RCC 7860 (cell line): ENCODE measurements around the gene STON2.
"Not testable (repeated sequence)": the region's sequence is repeated elsewhere in the genome, so short reads cannot be mapped to it uniquely, and the experiment has no call there.

Source experiments
- DNase-seq: peaks from one replicate; pipeline ENCODE4 v3.0.0-alpha.2; 2015; ENCODE audit warnings: low spot score
- FAIRE-seq: peaks from 2 replicates; lab custom pipeline; 2012; peaks lifted over from hg19 to GRCh38; lab: Jason Lieb, UNC

Gene STON2, protein sequence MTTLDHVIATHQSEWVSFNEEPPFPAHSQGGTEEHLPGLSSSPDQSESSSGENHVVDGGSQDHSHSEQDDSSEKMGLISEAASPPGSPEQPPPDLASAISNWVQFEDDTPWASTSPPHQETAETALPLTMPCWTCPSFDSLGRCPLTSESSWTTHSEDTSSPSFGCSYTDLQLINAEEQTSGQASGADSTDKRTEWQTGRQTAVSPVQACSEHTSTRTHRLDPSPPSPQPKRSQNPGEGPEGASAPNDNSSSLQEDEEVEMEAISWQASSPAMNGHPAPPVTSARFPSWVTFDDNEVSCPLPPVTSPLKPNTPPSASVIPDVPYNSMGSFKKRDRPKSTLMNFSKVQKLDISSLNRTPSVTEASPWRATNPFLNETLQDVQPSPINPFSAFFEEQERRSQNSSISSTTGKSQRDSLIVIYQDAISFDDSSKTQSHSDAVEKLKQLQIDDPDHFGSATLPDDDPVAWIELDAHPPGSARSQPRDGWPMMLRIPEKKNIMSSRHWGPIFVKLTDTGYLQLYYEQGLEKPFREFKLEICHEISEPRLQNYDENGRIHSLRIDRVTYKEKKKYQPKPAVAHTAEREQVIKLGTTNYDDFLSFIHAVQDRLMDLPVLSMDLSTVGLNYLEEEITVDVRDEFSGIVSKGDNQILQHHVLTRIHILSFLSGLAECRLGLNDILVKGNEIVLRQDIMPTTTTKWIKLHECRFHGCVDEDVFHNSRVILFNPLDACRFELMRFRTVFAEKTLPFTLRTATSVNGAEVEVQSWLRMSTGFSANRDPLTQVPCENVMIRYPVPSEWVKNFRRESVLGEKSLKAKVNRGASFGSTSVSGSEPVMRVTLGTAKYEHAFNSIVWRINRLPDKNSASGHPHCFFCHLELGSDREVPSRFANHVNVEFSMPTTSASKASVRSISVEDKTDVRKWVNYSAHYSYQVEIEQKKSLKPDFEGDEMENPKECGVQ

DNA sequence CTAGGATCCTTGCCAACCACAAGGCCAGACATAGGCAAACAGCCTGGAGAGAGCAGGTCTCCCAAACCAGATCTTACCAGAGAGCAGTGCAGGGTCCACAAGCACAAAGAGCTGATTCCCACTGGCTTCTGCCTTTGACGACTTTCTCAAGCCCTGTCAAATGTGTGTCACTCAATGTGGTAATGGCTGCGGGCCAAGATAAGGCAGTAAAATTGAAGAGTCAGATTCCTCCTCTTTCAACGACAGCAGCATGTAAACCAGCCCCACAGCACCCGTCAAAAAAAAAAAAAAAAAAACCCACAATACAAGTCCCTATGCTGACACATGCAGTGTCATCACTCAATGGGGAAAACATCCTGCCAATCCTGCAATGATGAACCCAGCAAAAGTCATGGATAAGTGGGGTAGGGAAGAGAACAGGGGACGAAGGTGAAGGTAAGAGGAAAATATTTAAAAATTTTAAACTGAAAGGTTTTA lies at the start of gene STON2:
STON2 (minus strand) TSS at position 123 of the 477 bp plus-strand sequence. CDS start 1,942 bp downstream, outside the sequence.
- DNase-seq (peak; percentile 83), FAIRE-seq (peak; percentile 87)

DNA sequence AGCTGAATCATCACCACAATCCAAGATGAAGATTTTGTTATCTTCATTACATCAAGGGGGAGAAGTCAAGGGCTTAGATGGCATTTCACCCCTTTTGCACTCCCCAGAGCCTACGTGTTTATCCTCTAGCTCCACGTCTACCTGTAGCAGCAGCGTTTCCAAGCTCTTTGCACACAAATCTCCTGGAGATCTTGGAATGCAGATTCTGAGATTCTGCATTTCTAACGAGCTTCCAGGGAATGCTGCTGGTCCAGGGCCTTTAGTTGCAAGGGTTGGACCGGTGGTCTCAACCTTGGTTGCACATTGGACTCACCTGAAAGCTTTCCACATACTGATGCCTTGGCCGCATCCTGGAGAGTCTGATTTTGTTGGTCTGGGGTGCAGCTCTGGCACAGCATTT lies 49.5 kb upstream of the STON2 start:
- FAIRE-seq (no peak), DNase-seq (no peak)

DNA sequence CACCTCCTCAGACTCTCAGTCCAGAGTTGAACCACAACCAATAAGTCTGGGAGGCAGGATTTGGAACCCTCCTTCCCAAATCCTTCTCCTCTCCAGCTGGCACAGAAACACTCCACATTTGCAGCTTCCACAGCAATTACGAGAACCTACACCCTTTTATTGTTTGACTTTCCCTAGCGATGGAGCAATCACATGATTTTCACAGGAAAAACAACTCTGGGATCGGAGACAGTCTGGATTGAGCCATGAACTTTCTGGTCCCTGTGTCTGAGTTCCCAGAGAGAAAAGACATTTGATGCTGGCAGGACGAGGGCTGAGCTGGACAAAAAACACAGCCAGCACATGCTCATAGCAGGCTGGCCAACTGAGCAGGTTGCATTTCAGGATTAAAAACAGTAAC lies 49.0 kb upstream of the STON2 start:
- FAIRE-seq: no peak
- DNase-seq: no peak

DNA sequence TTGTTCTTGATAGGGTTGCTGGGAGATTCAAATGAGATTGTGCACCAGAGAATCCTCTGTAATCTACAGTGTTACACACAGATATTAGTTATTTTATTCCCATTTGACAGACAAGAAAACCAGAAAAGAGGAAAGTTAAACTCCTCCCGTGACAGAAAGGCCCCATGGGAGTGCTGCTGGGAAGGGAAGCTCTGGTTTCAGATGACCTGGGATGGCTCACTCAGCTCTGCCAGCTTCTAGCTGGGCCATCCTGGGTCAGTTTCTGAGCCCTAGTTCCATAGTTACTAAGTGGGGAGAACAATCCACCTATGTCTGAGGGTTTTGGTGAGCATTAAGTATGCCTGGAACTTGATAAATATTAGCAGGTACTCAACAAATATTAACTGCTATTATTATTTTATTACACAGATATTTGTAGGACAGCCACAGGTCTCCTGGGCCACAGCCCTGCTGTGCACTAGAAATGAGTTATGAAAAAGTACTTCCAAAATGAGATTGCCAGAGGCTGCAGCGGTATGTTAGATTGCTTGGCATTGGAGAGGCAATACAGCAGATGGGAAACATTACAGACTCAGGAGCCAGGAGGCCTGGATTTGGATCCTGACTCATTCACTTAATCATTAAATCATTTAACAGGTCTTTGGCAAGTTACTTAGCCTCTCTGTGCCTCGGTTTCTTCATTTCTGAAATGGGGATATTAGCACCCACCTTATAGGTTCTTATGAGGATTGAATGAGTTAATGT lies 47.1 kb upstream of the STON2 start:
- DNase-seq (no peak), FAIRE-seq (no peak)

DNA sequence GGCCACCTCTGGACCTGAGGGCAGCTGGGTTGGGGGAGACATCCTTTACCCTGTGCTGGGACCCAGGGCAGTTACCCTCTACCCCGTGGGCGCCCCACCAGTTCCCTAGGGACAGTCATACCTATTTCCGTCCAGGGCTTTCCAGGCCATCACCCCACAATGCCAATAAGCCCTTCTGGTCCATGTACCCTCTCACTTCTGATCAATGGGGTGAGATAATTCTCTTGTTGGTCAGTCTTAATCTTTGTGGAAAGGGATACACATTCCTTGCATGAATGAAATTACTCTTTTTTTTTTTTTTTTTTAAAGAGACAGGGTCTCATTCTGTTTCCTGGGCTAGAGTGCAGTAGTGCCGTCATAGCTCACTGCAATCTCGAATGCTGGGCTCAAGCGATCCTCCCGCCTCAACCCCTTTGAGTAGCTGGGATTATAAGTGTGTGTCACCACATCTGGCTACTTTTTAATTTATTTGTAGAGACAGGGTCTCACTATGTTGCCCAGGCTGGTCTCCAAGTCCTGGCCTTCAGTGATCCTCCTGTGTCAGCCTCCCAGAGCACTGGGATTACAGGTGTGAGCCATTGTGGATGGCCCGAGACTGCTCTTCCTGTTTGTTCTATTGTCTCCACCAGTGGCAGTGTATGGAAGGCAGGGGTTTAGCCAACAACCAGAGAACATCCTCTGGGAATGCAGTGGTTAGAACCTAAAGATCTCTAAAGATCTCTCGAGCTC lies 46.3 kb upstream of the STON2 start:
- FAIRE-seq: no peak
- no peak for DNase-seq

DNA sequence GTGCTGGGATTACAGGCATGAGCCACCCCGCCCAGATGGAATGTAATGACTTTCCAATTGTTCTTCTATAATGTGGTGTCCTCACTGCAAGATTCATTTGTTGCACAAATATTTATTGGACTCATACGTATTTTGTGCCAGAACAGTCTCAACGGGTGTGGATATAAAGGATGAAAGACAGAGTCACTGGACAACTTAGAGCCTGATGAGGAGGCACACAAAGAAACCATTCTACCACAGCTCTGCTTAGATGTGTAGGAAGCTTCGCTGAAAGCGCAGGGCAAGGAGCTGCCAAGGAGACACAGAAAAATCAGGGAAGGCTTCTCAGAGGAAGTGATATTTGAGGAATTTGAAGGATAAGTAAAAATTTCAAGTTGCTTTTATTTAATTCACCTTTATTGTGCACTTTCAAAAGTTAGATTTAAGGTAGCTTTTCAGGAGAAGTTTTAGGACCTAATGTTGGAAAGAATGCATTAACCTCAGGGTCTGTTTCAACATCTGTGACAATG lies 41.6 kb upstream of the STON2 start:
- DNase-seq: no peak

DNA sequence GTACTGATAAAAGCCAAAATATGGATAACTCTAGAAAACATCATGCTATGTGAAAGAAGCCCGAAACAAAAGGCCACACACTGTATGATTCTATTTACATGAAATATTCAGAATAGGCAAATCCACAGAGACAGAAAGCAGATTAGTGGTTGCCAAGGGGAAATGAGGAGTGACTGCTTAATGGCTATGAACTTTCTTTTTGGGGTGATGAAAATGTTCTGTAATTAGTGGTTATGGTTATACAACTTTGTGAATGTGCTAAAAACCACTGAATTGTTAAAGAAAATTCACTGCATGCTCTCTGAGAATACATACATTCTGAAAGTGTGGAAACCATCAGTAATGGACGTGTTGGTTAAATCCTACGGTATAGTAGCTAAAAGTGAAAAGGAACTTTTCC lies 39.9 kb upstream of the STON2 start:
- no peak for DNase-seq
- no peak for FAIRE-seq

More for the DNA sequence above, 41.6 kb upstream of the STON2 start:
- FAIRE-seq: no peak

DNA sequence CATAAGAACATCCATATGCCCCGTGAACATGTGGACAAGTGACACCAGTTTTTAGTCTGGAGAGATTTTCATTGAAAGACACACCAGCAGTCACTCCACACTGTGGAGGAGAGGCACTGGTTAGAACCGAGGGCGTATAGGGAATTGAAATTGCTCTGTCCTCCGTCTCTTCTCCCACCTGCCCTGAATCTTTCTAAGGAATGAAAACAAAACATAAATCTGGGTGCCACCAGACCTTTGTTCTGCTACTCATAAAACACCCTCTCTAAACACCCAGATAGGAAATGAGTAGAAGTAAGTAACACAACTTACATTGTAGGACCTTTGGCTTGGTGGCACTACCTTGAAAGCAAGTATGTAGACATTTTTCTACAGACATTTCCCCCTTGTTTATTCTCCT lies 37.1 kb upstream of the STON2 start:
- DNase-seq: no peak
- no peak for FAIRE-seq

DNA sequence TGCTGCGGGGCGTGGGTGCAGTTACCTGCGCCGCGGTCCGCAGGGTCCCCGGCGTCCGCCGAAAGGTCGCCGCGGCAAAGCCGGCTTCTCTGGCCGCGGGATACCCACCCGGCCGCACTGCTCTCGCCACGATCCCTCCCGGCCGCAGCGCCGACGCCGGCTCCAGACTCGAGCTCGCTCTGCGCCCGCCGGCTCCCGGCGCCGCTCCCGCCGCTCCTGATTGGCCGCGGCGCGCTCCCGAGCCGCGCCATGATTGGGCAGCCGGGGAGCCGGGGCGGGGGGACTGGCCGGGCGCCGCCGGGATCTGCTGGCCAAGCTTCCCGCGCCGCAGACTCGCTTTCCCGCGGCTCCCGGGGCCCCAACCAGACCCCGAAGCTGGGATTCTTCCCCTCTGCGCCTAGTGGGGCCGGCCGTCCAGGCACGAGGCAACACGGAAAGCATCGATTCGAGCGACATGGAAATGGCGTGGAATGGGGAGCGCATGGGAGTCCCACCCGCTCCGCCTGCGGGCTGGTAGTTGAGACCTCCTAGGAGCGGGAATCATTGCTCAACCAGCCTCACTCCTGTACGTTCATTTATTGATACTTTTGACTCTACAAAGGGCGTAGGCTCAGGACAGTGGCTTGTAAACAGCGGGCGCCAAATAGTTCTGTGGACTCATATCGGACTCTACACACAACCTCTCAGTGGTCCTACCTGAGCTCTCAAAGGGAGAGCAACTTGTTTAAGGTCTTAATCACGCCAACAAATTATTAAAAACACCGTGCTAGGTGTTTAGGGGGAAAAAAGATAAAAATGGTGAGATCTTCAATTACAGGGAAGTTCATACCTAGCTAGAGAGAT lies 36.4 kb upstream of the STON2 start:
- DNase-seq (no peak), FAIRE-seq (no peak)

DNA sequence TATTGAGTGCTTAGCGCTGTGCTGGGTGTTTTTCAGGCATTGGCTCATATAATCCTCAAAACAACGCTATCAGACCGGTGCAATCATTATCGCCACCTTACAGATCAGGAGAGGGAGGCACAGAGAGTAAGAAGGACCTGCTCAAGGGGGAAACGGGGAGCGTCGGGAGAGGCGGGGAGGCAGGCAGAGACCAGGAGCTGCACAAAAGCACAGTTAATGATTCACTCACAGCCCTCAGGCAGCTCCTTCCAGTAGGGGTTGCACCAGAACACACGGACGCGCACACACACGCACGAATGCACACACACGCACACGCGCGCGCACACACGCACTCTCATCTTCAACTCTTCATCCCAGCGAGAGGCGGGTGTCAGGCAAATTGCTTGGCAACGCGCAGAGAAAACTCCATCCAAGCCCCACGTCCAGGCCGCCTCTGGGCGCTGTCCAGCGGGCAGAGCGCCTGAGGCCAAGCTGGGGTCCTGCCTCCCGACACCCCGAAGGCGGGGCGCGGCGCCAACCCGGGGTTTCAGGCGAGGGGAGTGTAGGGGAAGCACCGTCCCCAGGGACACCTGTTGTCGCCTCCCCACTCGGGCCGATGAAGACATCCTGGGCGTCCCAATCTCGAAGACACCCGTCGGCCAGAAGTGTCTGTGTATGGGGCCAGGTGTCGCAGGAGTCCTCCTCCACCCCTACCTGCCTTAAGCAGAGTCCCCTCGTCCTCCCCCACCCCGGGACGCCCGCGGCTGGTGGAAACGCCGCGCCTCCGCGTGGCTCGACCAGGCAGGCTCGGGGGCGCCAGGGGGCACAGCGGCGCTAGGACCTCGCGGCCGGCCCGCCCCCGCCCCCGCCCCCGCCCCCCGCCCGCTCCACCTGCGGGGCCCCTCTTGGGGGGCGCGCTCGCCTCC lies 35.5 kb upstream of the STON2 start:
- FAIRE-seq (no peak), DNase-seq (peak; percentile 4)

DNA sequence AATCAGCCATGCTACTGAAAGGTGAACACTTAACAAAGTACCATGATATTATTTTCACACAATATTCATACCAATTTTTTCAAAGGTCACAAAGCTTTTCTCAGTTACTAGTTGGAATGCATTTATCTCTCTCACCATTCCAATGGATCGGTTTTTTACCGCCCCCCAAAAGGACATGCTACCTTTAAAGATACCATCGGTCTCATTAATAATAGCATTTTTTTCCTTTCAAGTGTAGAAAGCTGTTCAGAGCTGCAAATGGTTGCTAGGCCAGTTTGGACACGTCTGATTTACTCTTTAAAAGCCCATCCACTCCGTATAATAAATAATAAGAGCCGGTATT lies 34.9 kb upstream of the STON2 start:
- DNase-seq (no peak), FAIRE-seq (no peak)

DNA sequence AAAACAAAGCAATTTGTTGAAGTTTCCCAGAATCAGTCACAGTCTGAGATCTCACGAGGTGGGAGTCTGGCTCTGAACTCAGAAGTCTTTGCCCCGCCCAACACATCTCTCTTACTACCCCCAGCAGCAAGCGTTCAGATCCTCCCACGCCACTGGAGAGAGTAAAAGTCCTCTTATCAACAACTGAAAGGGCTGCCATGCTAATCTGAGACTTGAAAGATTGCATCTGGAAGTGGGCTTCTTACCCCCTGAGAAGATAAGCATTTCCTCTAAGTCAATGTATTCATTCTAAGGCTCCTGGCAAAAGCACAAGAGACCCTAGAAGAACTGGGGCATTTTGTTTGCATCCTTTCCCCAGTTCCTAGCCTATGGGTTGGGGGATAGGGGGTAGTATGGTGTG lies 34.1 kb upstream of the STON2 start:
- FAIRE-seq (no peak), DNase-seq (no peak)

DNA sequence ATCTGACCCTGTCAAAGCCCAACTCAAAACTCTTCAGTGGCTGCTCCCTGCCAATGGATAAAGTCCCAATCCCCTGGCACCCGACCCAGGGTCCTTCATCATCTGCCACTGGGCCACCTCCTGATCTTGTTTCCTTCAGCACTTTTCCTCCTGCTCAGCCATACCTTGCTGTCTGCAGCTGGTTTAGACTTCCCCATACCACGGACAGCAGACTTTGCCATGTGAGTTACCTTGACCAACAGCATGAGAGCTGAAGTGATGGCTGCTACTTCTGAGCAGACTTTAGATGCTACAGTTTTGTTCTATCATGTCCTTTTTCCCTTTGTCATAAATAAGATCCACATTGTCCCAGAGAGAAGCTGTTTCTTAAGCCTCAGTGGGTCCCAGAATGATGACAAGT lies 33.3 kb upstream of the STON2 start:
- DNase-seq (no peak), FAIRE-seq (no peak)

DNA sequence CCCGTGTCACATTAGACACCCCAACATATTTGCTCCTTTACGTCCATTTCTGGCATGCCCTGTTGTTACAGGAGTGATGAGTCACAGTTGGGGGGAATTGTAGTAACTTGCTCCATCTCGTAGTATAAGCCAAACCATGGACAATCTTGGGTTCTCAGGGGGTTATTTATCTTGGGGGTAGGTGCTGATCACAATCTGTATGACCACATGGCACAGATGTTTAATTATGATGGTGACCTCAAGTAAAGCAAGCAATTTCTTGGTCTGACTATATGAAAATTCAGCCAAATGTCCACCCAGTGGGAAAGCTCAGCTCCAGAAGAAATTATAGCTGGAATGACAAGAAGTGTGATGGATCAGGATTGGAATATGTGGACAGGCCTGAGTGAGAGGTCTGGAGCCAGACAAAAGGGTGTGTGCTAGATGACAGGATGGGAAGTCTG lies 32.1 kb upstream of the STON2 start:
- FAIRE-seq (no peak), DNase-seq (no peak)

DNA sequence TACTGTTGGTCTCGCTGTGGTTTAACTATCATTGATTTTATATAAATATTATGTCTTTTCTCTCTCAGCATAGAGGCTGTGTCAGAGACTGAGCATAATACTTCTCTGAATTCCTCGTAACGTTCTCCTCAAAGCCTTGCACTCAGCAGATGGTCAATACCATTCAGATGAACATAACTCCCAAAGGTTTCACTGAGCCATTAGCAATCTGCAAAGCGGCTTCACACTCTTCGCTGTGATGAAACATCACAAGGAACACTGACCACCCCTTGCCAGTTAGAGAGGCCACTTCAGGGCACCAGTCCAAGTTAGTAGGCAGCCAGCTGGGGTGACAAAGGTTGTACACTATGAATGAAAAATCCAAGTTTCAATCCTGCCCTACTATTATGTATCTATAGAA lies 30.1 kb upstream of the STON2 start:
- FAIRE-seq: no peak
- no peak for DNase-seq

DNA sequence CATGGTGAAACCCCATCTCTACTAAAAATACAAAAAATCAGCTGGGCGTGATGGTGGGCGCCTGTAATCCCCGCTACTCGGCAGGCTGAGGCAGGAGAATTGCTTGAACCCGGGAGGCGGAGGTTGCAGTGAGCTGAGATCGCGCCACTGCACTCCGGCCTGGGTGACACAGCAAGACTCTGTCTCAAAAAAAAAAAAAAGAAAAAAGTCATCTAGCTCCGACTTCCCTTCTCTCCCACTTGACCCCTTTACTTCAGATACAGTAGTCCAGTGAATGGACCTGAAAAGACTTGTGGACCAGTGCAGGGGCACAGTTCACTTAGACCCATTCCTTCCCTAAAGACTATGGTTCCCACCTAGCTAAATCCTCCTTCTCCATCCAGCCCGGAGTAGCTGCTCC lies 29.6 kb upstream of the STON2 start:
- not testable (repeated sequence) for DNase-seq, FAIRE-seq

DNA sequence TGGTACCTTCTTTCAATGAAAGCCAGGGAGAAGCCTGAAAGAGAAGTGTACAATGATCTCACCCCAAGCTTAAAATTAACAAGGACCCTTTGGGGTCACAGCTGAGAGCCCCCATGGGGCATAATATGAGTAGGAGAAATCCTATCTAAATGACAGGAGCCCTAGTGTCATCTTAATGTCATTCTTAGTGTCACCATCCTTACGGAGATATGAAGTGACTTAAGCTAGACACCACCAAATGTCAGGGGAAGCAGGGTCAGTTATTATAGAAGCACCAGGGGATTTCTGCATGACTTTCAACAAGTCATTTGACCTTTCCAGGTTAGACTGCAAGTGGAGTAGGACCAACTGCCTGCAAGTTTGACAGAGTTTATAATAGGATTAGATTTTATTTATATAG lies 28.9 kb upstream of the STON2 start:
- DNase-seq (no peak), FAIRE-seq (no peak)

DNA sequence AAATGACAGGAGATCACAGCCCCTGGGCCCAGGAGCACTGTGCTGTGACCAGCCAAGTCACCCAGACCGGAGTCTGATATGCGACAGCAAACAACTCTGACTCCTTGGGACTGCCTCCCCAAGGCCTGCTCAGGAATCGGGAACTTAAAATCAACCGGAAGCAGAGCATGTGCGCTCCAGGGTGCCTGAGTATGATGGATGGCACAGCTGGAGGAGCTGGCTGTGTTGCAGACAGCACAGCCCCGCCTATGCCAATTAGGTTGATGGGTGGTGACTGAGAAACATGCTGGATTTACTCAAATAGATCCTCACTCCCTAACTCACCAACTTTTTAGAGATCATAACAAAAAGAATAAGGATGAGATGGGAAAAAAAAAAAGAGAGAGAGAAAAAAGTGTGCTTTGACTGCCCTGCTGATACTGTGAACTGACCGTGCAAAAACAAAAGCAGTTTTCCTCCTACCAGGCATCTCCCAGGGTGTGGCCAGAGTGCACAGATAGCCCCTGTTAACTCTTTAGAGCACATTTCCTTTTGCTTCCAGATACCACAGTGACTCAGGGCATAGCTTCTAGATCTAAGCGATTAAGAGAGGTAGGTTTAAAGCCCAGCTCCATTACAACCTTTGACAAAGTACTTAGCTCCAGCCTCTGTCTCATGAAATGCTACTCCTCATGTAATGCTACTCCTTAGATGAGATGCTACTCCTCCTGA lies 27.4 kb upstream of the STON2 start:
- DNase-seq (no peak), FAIRE-seq (no peak)
